Esophagus (tissue), 2 donors: ENCODE measurements around the gene DENND2D. TPM values are rescaled to one million over a fixed set of nuclear protein-coding genes. Genes with fewer than 3 reads are reported as not detected.

Experiments
- H3K27ac ChIP-seq, 2 donors: one replicate each; pipeline ENCODE4 v1.5.1; 2013; ENCODE audit warnings: low read depth in 2 of 2, mild to moderate bottlenecking in 2 of 2, inconsistent platforms in 1 of 2, low read length in 1 of 2, moderate library complexity in 1 of 2
- H3K27me3 ChIP-seq, 2 donors: one replicate each; pipeline ENCODE4 v1.6.1; 2013; ENCODE audit warnings: low read length in 2 of 2, control low read depth in 1 of 2, mild to moderate bottlenecking in 1 of 2; ENCODE audit not compliant: insufficient read depth in 2 of 2, control insufficient read depth in 1 of 2
- H3K36me3 ChIP-seq, 2 donors: one replicate each; pipeline ENCODE4 v1.6.1; 2013; ENCODE audit warnings: low read length in 1 of 2; ENCODE audit not compliant: control insufficient read depth in 2 of 2, insufficient read depth in 2 of 2
- H3K4me1 ChIP-seq, 2 donors: one replicate each; pipeline ENCODE4 v1.6.1; 2013; ENCODE audit warnings: low read length in 1 of 2; ENCODE audit not compliant: control insufficient read depth in 2 of 2, insufficient read depth in 2 of 2
- H3K4me3 ChIP-seq, 2 donors: one replicate each; pipeline ENCODE4 v1.5.1; 2013; ENCODE audit warnings: low read length in 2 of 2, mild to moderate bottlenecking in 2 of 2, low read depth in 1 of 2, moderate library complexity in 1 of 2
- H3K9me3 ChIP-seq, 2 donors: one replicate each; pipeline ENCODE4 v1.6.1; 2013; ENCODE audit warnings: mild to moderate bottlenecking in 2 of 2, low read depth in 1 of 2, low read length in 1 of 2, moderate library complexity in 1 of 2; ENCODE audit not compliant: control insufficient read depth in 2 of 2, insufficient read depth in 1 of 2
- WGBS, 2 donors: extraction: QIAGEN DNeasy Blood & Tissue Kit; methylation state at CpG; one replicate each; pipeline ENCODE4 v1.1.7; 2013; 5-methylcytosine and 5-hydroxymethylcytosine counted together
- polyA plus RNA-seq, 2 donors: library from polyadenylated mRNA; stranded (reverse); fragments of 200-250 nt; gene quantifications; one replicate each; pipeline ENCODE4 v1.2.3, GENCODE V29; 2013
- donor health status: healthy with polysubstance abuse.
- donor health status: Bipolar disorder and iron deficiency.

The DENND2D gene
- polyA plus RNA-seq, 2 donors = 39.1 to 54.8 TPM

DNA sequence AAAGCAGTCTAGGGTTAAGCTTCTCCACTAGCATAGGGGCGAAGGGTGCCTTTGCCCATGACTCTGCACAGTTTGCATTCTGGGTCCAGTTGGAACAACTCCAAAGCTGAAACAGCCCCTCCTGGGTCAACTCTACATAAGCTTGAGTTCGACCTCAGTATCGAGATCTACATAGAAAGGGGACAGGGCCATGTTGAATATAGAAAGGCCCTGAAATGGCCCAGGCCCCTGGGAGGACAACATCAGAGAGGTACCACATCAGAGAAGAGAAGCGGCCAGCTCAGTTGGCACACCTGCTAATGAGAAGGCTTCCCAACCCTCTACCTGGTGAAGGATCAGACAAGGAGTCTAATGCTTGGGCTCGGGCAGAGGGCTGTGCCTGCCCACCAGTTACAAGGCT, 1.6 kb downstream of the DENND2D start:
- no peaks in the 10 kb centered on the region for H3K27me3 ChIP-seq
- 85 to 87% methylated on average over 5 of the region's 5 CpGs for WGBS, 2 donors
- H3K4me3 ChIP-seq = peak overlapping the region; percentile 49 to 50
- peaks cover 4 to 16% of the 10 kb centered on the region in 2 donors for H3K4me1 ChIP-seq
- H3K36me3 ChIP-seq = peaks cover 3 to 16% of the 10 kb centered on the region in 2 donors
- H3K27ac ChIP-seq = peak overlapping the region; percentile 85 to 92
- no peaks in the 10 kb centered on the region for H3K9me3 ChIP-seq

DNA sequence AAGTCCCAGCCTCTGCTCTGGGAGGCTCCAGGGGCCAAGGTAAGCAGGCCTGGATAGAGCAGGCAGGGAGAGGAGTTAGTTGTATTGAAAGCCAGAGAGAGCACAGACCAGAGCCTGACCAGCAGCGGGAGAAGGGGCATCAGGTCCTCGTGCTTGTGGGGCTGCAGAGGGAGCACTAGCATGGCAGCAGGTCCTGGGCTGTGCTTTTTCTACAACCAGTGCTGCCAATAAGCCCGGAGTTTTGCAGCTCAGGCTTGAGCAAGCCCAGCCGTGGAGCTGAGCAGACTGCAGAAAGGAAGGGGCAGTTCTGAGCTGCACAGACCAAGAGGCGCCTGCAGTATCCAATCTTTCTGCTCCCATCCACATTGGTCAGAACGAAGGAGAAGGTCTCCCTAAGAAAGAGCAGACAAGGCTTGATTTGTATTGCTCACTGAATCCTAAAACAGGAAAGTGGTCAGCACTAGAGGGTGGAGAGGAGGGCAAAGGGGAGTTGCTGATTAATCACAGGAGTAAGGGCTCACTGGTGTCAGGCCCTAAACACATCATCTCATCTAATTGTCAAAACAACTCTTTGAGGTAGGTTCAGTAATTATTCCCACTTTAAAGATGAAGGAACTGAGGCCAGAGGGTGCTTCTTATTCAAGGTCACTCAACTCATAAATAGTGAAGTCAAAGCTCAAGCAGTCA, 2.7 kb downstream of the DENND2D start:
- peak overlapping the region in 1 of 2 donors; percentile 14 for H3K27ac ChIP-seq
- H3K9me3 ChIP-seq = no peaks in the 10 kb centered on the region
- peak overlapping the region in 1 of 2 donors; percentile 49 for H3K4me3 ChIP-seq

DNA sequence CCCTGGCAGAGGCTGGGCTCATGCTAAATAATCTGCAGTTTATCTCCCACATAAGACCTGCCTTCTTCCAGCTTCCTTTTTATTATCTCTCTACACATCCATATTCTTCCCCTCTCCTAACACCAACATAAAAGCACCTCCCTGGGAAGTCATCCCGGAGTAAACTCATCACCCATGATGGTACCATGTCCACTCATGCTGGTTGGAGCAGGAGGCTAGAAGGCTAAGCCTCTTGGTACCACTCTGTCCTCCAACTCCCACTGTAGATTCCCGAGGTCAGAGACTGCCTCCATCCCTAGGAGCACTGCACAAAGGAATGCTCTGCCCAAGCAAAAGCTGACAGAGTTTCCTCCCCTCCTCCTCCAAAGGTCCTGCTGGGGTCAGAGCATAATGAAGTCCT, 4.2 kb downstream of the DENND2D start:
- Histone ChIP-seq H3K27ac (no peak overlapping the region), H3K36me3 (peaks cover 6 to 20% of the 10 kb centered on the region in 2 donors), H3K9me3 (no peaks in the 10 kb centered on the region), H3K4me1 (peaks cover 3 to 13% of the 10 kb centered on the region in 2 donors), H3K4me3 (no peak overlapping the region), H3K27me3 (no peaks in the 10 kb centered on the region)
- WGBS, 2 donors = 83 to 89% methylated on average over 2 of the region's 2 CpGs

More for the DNA sequence above, 2.7 kb downstream of the DENND2D start:
- H3K4me1 ChIP-seq = peaks cover 4 to 12% of the 10 kb centered on the region in 2 donors
- no peaks in the 10 kb centered on the region for H3K27me3 ChIP-seq
- WGBS, 2 donors = 52 to 76% methylated on average over 6 of the region's 6 CpGs
- peaks cover 3 to 16% of the 10 kb centered on the region in 2 donors for H3K36me3 ChIP-seq

DNA sequence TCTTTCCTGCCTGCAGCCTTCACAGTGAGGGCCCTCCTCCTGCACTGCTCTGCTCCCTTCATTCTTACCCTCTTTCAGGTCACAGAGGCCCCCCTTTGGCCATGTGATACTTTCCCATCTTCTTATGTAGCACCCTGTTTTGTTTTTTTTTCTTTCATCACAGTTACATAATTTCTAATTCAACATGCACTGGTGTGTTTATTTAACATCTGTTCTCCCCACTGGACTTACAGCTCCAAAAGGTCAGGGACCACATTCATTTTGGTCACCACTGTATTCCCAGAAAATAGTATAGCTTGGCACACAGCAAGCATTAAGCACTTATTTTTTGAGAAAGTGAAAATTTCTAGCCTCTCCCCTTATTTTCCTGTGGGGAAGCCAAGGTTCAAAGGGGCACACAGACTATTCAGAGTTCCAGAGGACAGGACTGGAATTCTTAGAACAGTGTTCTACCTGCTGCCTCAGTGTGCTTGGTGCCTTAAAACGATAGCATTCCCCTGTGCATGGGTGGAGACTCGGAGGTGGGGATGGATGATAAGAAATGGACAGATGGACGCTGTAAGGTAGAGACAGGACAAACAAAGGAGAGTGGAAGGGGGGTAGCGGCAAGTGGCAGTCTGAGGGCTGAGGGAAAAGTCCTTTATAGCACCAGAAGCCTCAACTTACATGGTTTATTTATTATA, 5.3 kb downstream of the DENND2D start:
- Histone ChIP-seq H3K4me1 (peaks cover 2 to 12% of the 10 kb centered on the region in 2 donors), H3K27me3 (no peaks in the 10 kb centered on the region), H3K9me3 (no peaks in the 10 kb centered on the region), H3K27ac (peak overlapping the region; percentile 12 to 82), H3K36me3 (peaks cover 6 to 20% of the 10 kb centered on the region in 2 donors), H3K4me3 (no peak overlapping the region)
- 70 to 79% methylated on average over 4 of the region's 4 CpGs for WGBS, 2 donors

DNA sequence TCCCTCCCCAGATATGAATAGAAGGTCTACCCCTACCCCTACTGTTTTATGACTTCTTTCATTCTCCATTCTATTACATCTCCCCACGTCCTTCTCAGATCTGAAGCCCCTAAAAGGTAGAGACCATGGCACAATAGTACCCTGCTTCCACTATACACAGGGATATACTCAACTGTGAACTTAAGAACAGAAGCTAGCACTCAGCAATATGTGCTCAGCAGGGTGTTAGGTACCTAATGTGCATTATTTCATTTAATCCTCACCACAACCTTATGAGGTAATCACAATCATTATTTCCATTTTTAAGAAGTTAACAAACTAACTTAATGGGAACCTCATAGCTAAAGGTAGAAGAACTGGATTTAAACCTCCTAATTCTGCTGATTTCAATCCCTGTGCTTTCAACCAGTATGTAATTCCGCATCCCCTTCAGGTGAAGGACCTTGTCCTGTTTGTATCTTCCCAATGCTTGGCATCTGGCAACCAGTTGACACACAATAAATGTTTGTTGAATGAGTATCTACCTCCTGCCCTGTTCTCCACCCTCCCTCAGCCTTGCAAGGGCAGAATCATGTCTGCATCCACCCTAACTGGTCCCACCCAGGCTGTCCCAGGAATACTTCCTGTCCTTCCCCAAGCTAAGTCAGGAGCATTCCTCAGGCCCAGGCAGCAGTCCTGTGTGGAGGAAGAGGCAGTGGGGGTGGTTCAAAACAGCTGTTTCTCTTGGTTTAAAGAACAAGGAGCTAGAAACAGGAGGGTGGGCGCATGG, 6.5 kb downstream of the DENND2D start:
- 89 to 92% methylated on average over 3 of the region's 3 CpGs for WGBS, 2 donors
- no peak overlapping the region for H3K4me3 ChIP-seq
- peaks cover 2 to 12% of the 10 kb centered on the region in 2 donors for H3K4me1 ChIP-seq
- H3K27ac ChIP-seq = peak overlapping the region; percentile 60 to 82
- peaks cover 6 to 20% of the 10 kb centered on the region in 2 donors for H3K36me3 ChIP-seq
- H3K27me3 ChIP-seq = no peaks in the 10 kb centered on the region
- H3K9me3 ChIP-seq = no peaks in the 10 kb centered on the region

DNA sequence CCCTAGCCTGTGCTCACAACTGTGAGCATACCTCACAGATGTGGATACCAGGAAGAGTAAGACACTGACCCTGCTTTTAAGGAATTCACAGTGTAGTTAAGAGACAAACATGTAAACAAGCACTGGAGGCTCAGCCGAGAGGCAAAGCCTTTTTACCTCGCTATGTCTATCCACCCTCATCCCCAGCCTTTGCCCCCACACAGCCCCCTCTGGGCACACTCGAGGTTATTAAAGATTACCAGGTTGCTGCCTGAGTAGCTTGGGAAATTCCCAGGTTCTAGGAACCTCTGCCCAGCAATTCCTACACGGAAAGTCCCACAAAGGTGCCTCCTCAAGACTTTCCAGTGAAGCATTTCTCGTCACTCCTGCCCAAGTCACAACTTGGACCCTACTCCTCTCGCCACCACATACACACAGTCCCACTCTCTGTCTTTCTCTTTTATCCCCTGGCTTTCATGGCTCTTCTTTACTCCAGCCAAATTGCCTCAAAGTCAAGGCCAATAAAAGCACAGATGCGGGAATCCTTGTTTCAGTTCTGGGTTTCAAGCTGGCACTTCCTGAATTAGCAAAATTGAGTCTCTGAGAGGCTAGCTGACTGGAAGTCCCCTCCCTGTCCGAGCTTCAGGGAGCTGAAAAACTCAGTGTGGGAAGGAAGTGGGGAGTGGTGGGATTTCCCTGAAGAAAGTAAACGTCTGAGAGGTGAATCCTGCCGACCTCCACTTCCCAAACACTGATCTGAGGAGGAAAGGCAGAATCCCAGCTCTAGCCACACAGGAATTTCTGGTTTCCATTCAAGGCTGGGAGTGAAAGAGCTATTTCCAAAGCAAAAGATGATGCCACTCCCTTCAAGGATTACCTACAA, 7.6 kb downstream of the DENND2D start:
- H3K4me3 ChIP-seq = no peak overlapping the region
- H3K4me1 ChIP-seq = peaks cover 2 to 12% of the 10 kb centered on the region in 2 donors
- peak overlapping the region; percentile 60 to 75 for H3K27ac ChIP-seq
- no peaks in the 10 kb centered on the region for H3K27me3 ChIP-seq
- 23 to 34% methylated on average over 10 of the region's 10 CpGs for WGBS, 2 donors
- no peaks in the 10 kb centered on the region for H3K9me3 ChIP-seq
- H3K36me3 ChIP-seq = peaks cover 6 to 23% of the 10 kb centered on the region in 2 donors

DNA sequence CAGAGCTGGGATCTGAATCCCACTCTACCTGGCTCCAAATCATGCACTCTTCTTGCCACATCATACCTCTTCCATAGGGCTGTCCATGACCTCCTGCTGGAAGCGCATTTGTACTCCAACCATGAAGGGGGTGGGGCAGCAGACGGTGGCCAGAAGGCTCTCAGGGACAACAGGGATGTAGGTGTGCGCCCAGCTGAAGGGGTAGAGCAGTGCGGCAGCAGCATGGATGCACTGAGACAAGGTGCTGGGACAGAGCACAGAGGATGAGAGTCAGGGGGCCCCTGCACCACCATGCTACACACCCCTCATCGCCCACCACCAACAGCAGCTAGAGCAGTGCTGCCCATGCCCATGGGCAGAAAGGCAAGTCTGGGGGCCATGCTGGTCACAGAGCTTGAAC, 8.4 kb downstream of the DENND2D start:
- 94 to 95% methylated on average over 5 of the region's 5 CpGs for WGBS, 2 donors
- Histone ChIP-seq H3K27ac (no peak overlapping the region), H3K27me3 (no peaks in the 10 kb centered on the region), H3K9me3 (no peaks in the 10 kb centered on the region), H3K36me3 (peaks cover 12 to 23% of the 10 kb centered on the region in 2 donors), H3K4me3 (no peak overlapping the region), H3K4me1 (peaks cover 2 to 12% of the 10 kb centered on the region in 2 donors)

DNA sequence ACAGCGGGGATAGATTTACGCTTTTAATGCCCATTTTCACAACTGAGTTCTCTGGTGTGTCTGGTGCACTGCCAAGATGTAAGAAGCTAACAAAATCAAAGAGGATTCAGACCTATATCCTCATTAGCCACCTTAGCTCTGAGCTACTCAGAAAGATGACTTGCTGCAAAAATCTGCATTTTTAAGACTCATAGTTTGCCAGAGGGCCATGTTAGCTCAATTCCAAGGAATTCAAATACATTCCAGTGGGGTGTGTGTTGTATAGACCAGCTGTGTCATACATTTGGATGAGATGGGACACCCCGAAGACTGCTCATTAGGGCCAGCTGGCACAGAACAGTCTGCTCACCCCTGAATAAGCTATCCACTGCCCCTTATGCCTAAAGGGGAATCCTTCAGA, 8.9 kb downstream of the DENND2D start:
- no peak overlapping the region for H3K4me3 ChIP-seq
- H3K27me3 ChIP-seq = no peaks in the 10 kb centered on the region
- peaks cover 2 to 12% of the 10 kb centered on the region in 2 donors for H3K4me1 ChIP-seq
- 46 to 71% methylated on average over 3 of the region's 3 CpGs for WGBS, 2 donors
- H3K27ac ChIP-seq = no peak overlapping the region
- no peaks in the 10 kb centered on the region for H3K9me3 ChIP-seq
- peaks cover 13 to 26% of the 10 kb centered on the region in 2 donors for H3K36me3 ChIP-seq
